NCI-H128 (cell line): ENCODE data around the gene TUBGCP6.

Experiments used
- DNase-seq: peaks from one replicate; lab custom pipeline; 2025; ENCODE audit not compliant: unreplicated experiment; lab: John Stamatoyannopoulos, UW

The TUBGCP6 gene

GRCh38 chr22:50244420-50245213 lies at the start of gene TUBGCP6:
Gene TUBGCP6 (minus strand): TSS chr22:50245023. CDS start chr22:50244459, 564 bp downstream.
- peak; percentile 66 for DNase-seq

GRCh38 chr22:50294319-50294656 lies 49.5 kb upstream of the TUBGCP6 start:
- DNase-seq: no peak

GRCh38 chr22:50293441-50294318 lies 48.9 kb upstream of the TUBGCP6 start:
- DNase-seq: no peak

- no peak for DNase-seq
These were observed 48.0 kb upstream of the TUBGCP6 start for GRCh38 chr22:50292643-50293440.

- DNase-seq: no peak
These were observed 45.3 kb upstream of the TUBGCP6 start for GRCh38 chr22:50289942-50290630.

GRCh38 chr22:50289151-50289941 lies 44.5 kb upstream of the TUBGCP6 start:
- DNase-seq: no peak

- DNase-seq: no peak
These were observed 42.9 kb upstream of the TUBGCP6 start for GRCh38 chr22:50287731-50288130.

- no peak for DNase-seq
These were observed 42.0 kb upstream of the TUBGCP6 start for GRCh38 chr22:50286701-50287318.

GRCh38 chr22:50286275-50286674 lies 41.5 kb upstream of the TUBGCP6 start:
- no peak for DNase-seq

GRCh38 chr22:50285568-50286229 lies 40.9 kb upstream of the TUBGCP6 start:
- DNase-seq: no peak

GRCh38 chr22:50284479-50284878 lies 39.7 kb upstream of the TUBGCP6 start:
- no peak for DNase-seq

GRCh38 chr22:50283821-50284220 lies 39.0 kb upstream of the TUBGCP6 start:
- DNase-seq: no peak

- no peak for DNase-seq
These were observed 37.7 kb upstream of the TUBGCP6 start for GRCh38 chr22:50282361-50283155.

GRCh38 chr22:50281957-50282356 lies 37.1 kb upstream of the TUBGCP6 start:
- DNase-seq: no peak

GRCh38 chr22:50281384-50281760 lies 36.5 kb upstream of the TUBGCP6 start:
- no peak for DNase-seq

GRCh38 chr22:50280708-50281383 lies 36.0 kb upstream of the TUBGCP6 start:
- no peak for DNase-seq

GRCh38 chr22:50280022-50280707 lies 35.3 kb upstream of the TUBGCP6 start:
- no peak for DNase-seq
